Measurements from ENCODE around the gene PRLR. TPM values are rescaled to one million over a fixed set of nuclear protein-coding genes. Genes with fewer than 3 reads are reported as not detected.

The PRLR gene
- total and polyA plus RNA-seq, 2 experiments from 2014 or later: 0.31 to 2.2 TPM

- TF ChIP-seq CTCF (conservative IDR thresholded peaks at IDR 0.05; ENCODE audit: low read depth in 2 of 2) (no peak), NANOG (IDR thresholded peaks at IDR 0.05; ENCODE audit: borderline replicate concordance) (no peak), CREB1 (CRISPR knock-in tag; IDR thresholded peaks at IDR 0.05; ENCODE audit: low read depth) (no peak)
Observed at GRCh38 chr5:35252963-35253362, 22.7 kb upstream of the PRLR start (continued).

DNA sequence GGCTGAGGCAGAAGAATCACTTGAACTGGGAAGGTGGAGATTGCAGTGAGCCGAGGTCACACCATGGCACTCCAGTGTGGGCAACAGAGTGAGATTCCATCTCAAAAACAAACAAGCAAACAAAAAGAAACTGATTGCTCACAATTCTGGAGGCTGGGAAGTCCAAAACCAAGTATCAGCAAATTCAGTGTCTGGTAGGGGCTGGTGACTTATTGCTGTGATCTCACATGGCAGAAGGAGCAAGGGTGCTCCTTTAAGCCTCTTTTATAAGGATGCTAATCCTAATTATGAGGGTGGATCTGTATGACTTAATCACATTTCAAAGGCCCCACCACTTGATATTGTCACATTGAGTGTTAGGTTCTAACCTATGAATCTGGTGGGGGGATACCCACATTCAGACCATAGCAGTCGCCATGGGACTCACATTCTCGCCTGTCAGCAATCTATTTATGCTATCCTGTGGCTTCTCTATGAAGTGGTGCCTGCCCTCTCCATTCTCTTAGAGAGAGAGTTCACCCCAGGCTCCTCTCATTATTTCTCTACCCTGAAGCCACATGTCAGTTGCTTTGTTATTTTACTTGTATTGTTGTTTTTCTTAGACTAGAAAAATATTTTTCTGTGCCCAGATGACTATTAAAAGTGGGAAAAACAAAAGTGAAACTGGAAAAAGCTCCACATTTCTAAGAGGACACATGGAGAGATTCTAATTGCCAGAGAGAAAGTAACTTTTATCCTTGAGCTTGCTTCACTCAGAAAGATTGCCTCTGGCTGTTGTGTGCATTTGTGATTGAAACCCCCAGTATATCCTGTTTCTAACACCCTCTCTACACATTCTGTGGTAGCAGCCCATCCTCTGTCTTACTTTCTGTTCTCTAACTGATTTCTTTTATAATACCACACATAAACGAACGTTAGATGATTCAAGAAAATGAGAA, 18.8 kb upstream of the PRLR start:
- H2AFZ ChIP-seq: no peak overlapping the region
- peaks cover 38% of the 10 kb centered on the region for H3K9me3 Mint-ChIP-seq

More for the DNA sequence above, 18.8 kb upstream of the PRLR start:
- Histone ChIP-seq H3K79me2 (replicated peaks; ENCODE audit: insufficient read depth) (no peaks in the 10 kb centered on the region), H3F3A (replicated peaks; ENCODE audit: low read depth) (no peaks in the 10 kb centered on the region), H3K4me2 (no peak overlapping the region), H3K9me2 (ENCODE audit: insufficient read depth) (peaks cover 7% of the 10 kb centered on the region; the same call in 1 of the 2 replicates), H3K4me3 (no peak overlapping the region), H3K27me3 (ENCODE audit: insufficient read depth) (no peaks in the 10 kb centered on the region), H3K36me3 (ENCODE audit: insufficient read depth) (0 out of 2 replicates have a peak, but pooled peaks cover 12% of the 10 kb centered on the region), H3K27ac (ENCODE audit: low read depth) (no peak overlapping the region), H4K20me1 (replicated peaks; ENCODE audit: insufficient read depth) (no peaks in the 10 kb centered on the region), H3K4me1 (ENCODE audit: insufficient read depth) (0 out of 2 replicates have a peak, but pooled peaks cover 3% of the 10 kb centered on the region)
- Mint-ChIP-seq H3K27me3 (ENCODE audit: insufficient read depth, low read depth, poor library complexity) (peaks cover 5% of the 10 kb centered on the region), H3K27ac (no peak overlapping the region), H3K4me1 (peaks cover 18% of the 10 kb centered on the region), H3K4me3 (no peak overlapping the region), H3K36me3 (ENCODE audit: low read depth) (peaks cover 24% of the 10 kb centered on the region)
- DNase-seq (ENCODE audit: low spot score): no peak
- no peak for ATAC-seq
- no peak for TF ChIP-seq ZNF331 (CRISPR knock-in tag; IDR thresholded peaks at IDR 0.05; ENCODE audit: low read depth)
- no peak for TF ChIP-seq NANOG (IDR thresholded peaks at IDR 0.05; ENCODE audit: borderline replicate concordance)
- TF ChIP-seq JUNB (IDR thresholded peaks at IDR 0.05; ENCODE audit: unreplicated experiment): no peak
- no peak for TF ChIP-seq EZH2 (IDR thresholded peaks at IDR 0.05; ENCODE audit: low read depth, unreplicated experiment)
- TF ChIP-seq CREB1 (CRISPR knock-in tag; IDR thresholded peaks at IDR 0.05; ENCODE audit: low read depth): no peak
- no peak for TF ChIP-seq REST (IDR thresholded peaks at IDR 0.05; ENCODE audit: unreplicated experiment)
- no peak for TF ChIP-seq CTCF (conservative IDR thresholded peaks at IDR 0.05; ENCODE audit: low read depth in 2 of 2)
- TF ChIP-seq POLR2AphosphoS5 (IDR thresholded peaks at IDR 0.05; ENCODE audit: low read depth): no peak
- no peak for TF ChIP-seq ZNF114 (CRISPR knock-in tag; IDR thresholded peaks at IDR 0.05)
- no peak for TF ChIP-seq STAT1 (IDR thresholded peaks at IDR 0.05; ENCODE audit: unreplicated experiment)
